ENCODE measurements around the gene TWNK. TPM values are rescaled to one million over a fixed set of nuclear protein-coding genes. Genes with fewer than 3 reads are reported as not detected.

The TWNK gene
- total RNA-seq, 4 donors from 2014 or later, result 7.6 to 9.0 (median 8.1) TPM

GRCh38 chr10:101042118-101042517 is 54.8 kb downstream of the TWNK start:
- Histone ChIP-seq H3K27ac (peak overlapping the region; percentile 87), H3K9me3 (no peaks in the 10 kb centered on the region), H3K36me3 (peaks cover 29% of the 10 kb centered on the region), H3K4me3 (peak overlapping the region; percentile 58), H3K27me3 (peaks cover 8% of the 10 kb centered on the region), H3K4me1 (peaks cover 19% of the 10 kb centered on the region)
- TF ChIP-seq POLR2A (IDR thresholded peaks at IDR 0.05) (no peak), EP300 (IDR thresholded peaks at IDR 0.05) (no peak), POLR2AphosphoS5 (IDR thresholded peaks at IDR 0.05) (no peak)
- TF ChIP-seq, protein P1, sequence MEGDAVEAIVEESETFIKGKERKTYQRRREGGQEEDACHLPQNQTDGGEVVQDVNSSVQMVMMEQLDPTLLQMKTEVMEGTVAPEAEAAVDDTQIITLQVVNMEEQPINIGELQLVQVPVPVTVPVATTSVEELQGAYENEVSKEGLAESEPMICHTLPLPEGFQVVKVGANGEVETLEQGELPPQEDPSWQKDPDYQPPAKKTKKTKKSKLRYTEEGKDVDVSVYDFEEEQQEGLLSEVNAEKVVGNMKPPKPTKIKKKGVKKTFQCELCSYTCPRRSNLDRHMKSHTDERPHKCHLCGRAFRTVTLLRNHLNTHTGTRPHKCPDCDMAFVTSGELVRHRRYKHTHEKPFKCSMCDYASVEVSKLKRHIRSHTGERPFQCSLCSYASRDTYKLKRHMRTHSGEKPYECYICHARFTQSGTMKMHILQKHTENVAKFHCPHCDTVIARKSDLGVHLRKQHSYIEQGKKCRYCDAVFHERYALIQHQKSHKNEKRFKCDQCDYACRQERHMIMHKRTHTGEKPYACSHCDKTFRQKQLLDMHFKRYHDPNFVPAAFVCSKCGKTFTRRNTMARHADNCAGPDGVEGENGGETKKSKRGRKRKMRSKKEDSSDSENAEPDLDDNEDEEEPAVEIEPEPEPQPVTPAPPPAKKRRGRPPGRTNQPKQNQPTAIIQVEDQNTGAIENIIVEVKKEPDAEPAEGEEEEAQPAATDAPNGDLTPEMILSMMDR (IDR thresholded peaks at IDR 0.05), result no peak
- DNase-seq (ENCODE audit: low spot score in 2 of 2), result no peak
- WGBS, result 47% methylated on average over 4 of the region's 4 CpGs

DNA sequence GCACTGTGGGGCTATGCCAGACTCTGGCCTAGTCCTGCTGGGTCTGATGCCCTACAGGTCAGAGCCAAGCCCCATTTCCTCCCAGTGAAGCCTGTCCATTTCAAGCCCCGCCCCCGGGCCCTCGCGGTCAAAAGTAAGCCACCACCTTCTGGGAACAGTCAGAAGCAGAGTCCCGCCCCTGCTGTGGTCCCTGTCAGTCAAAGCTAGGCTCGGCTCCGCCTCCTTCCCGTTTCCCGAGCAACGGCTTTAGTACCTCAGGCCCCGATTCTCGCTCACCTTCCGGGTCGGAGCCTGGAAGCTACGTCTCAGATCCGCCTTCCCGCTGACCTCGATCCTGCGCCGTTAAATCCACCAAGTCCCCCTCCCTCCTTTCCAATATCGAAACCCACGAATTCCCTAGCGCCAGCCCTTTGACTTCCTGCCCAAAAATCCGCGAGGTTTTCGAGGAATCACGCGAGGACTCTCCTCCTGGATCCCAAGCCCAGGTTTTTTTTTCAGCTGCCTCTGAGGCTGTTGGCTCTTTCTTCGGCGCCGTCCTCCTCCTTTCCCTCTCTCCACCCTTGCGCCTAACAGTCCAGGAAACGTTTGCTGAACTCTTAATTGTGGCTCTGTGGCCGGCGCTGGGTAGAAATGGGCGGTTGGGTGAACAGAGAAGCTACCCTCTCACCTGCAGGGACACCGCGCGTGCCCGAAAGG is 55.5 kb downstream of the TWNK start:
- WGBS, result 5% methylated on average over 36 of the region's 40 CpGs
- peaks cover 20% of the 10 kb centered on the region for H3K4me1 ChIP-seq
- TF ChIP-seq POLR2AphosphoS5 (IDR thresholded peaks at IDR 0.05) (peak in 2 of 3 donors; percentile 39 to 56), POLR2A (IDR thresholded peaks at IDR 0.05) (peak in 1 of 2 donors; percentile 24), EP300 (IDR thresholded peaks at IDR 0.05) (no peak)
- TF ChIP-seq, protein P1 (IDR thresholded peaks at IDR 0.05), result no peak
- peaks cover 22% of the 10 kb centered on the region for H3K36me3 ChIP-seq
- peak; percentile 98 to 99 for DNase-seq (ENCODE audit: low spot score in 2 of 2)
- peak overlapping the region; percentile 58 for H3K4me3 ChIP-seq
- H3K9me3 ChIP-seq, result no peaks in the 10 kb centered on the region
- H3K27ac ChIP-seq, result peak overlapping the region; percentile 87
- peaks cover 15% of the 10 kb centered on the region for H3K27me3 ChIP-seq

DNA sequence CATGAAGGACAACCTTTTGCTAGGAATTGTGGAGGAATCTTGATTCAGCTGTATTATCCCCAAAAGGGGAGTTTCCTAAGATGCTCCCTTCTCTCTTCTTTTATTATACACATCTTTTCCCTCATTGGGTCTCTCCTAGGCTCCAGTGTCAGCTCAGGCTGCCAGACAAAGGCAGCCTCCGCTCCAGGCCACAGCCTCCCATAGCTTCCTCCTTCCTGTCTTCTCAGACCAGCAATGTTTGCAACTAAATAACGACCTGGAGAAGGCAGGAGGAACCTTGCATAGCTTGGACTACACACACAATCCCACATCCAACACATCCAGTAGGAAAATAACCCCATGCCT is 56.0 kb downstream of the TWNK start:
- Histone ChIP-seq H3K27ac (peak overlapping the region; percentile 87), H3K27me3 (peaks cover 20% of the 10 kb centered on the region), H3K4me1 (peaks cover 26% of the 10 kb centered on the region), H3K9me3 (no peaks in the 10 kb centered on the region), H3K4me3 (peak overlapping the region; percentile 58), H3K36me3 (peaks cover 17% of the 10 kb centered on the region)
- 8% methylated on average over 2 of the region's 2 CpGs for WGBS
- TF ChIP-seq, protein P1 (IDR thresholded peaks at IDR 0.05), result no peak
- TF ChIP-seq POLR2AphosphoS5 (IDR thresholded peaks at IDR 0.05), result no peak
- no peak for TF ChIP-seq POLR2A (IDR thresholded peaks at IDR 0.05)
- no peak for DNase-seq (ENCODE audit: low spot score in 2 of 2)

Other genes with a start within 250 kb of the TWNK start
- not detected for gene PAX2, start 242.0 kb upstream of the TWNK start, total RNA-seq
- gene SLF2, start 74.6 kb upstream of the TWNK start, total RNA-seq, result 10 to 100 TPM; 11.6 to 41.4 (median 15.6) TPM
- 10 to 100 TPM; 19.2 to 36.3 (median 30.1) TPM for gene SEMA4G, start 18.0 kb upstream of the TWNK start, total RNA-seq
- 10 to 100 TPM; 54.2 to 89.1 (median 62.7) TPM for gene MRPL43, start within 50 bp of the TWNK start, total RNA-seq
- 10 to 100 TPM; 51.9 to 88.8 (median 61.2) TPM for gene LZTS2, start 12.3 kb downstream of the TWNK start, total RNA-seq
- 1 to 10 TPM; 1.2 to 6.0 (median 1.8) TPM for gene PDZD7, start 43.6 kb downstream of the TWNK start, total RNA-seq
- 100 to 1,000 TPM in 1 of 4 donors, 10 to 100 TPM in 3; 57.6 to 296 (median 74.3) TPM for gene SFXN3, start 43.7 kb downstream of the TWNK start, total RNA-seq
- gene KAZALD1, start 74.4 kb downstream of the TWNK start, total RNA-seq, result 1 to 10 TPM; 1.6 to 4.2 (median 2.5) TPM
- not detected for gene TLX1, start 143.8 kb downstream of the TWNK start, total RNA-seq
- gene LBX1, start 241.9 kb downstream of the TWNK start, total RNA-seq, result not detected

All from suprapubic skin (tissue), 4 donors.